ENCODE results near the gene ADGRB3.
A peak's percentile ranks its signal among the peaks of the same experiment; 100 is the strongest.

ADGRB3 gene

DNA sequence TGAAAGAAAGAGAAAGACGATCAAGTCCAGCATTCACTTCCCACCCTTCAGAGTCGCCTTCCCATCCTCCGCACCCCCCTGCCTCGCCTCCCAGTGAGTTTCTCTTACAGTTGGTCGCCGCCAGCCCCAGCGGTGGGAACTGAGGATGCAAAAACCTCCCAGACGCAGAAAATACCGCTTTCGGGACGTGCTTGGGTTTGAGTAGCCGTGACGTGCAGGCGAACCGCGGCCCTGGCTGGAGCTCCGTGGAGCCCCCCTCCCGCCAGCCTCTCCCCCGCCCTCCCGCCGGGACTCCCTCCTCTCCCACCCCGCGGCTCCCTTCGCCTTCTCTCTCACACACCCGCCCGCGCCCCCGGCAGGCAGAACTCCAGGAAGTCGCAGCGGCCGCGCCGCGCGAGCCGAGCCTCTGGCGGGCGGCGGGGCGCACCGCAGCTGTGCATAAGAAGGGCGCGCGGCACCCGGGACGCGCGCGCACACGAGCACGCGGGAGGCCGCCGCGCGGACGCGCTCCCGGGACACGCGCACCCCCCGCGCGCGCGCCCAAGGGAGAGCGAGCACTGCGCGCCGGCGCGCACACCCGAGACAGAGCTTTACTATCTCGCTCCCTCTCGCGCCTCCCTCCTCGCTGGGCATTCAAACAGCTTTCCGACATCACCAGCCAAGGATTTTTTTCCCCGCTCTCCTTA is at the start of gene ADGRB3:
TSS of gene ADGRB3 (plus strand) at position 557 of the 686 bp plus-strand sequence. CDS start 3,394 bp downstream, outside the sequence.
- DNase-seq = peak; percentile 36

DNA sequence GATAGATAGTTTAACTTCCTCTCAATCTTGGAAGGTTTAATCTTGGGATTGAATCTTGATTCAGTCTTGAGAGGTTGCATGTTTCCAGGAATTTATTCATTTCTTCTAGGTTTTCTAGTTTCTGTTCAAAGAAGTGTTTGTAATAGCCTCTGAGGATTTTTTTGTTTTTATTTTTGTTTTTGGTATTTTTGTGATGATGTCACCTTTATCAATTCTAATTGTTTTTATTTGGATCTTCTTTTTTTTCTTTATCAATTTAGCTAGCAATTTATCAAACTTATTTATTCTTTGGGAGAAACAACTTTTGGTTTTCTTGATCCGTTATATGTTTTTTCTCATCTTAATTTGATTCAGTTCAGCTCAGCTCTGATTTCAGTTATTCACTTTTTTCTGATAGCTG is 41.5 kb upstream of the ADGRB3 start:
- no peak for DNase-seq

DNA sequence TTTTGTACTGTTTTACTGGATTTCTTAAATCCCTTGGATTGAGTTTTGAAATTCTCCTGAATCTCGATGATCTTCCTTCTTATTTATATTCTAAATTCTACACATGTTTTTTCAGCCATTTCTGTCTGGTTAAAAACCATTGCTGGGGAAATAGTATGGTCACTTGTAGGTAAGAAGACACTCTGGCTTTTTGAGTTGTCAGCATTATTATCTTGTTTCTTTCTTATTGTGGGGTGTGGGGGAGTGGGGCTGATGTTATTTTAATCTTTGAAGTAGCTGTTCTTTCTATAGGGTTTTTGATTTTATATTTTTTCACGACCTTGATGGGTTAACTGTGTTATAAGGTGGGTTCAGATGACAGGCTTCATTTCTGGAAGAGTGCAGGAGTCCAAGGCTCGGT is 37.4 kb upstream of the ADGRB3 start:
- DNase-seq = no peak

DNA sequence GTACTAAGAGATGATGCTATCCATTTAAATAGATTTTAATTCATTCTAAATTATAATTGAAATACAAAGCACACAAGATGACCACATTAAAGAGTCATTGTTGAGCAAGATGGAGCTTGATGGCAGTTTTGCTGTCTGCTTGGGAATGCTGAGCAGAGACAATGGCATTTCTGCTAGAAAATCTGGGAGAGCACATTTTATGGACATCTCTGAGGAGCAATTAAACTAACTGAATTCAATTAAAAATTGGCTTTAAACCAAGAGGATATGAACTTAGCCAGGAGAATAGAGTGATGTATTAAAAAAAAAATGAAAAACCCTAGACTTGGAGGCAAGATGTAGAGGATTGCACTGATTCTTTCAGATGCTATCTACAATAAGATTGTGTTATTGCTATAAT is 19.1 kb upstream of the ADGRB3 start:
- DNase-seq = no peak

DNA sequence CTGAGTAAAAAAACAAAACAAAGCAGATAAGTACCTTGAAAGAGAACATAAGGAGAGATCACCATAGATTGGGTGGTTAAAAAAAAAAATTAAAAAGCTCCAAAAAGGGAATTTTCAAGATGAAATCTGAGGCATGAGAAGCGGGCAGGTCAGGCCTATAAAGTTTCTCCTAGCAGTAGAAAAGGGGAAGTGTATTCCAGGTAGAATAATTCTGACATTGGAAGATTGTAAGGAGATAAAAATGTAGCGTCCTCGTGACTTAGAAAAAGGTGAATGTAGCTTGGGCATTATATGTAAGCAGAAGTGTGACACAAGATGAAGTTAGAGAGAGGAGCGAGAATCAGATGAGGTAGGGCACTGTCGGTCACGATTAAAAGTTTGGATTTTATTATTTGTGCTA is 9.1 kb upstream of the ADGRB3 start:
- DNase-seq = no peak

DNA sequence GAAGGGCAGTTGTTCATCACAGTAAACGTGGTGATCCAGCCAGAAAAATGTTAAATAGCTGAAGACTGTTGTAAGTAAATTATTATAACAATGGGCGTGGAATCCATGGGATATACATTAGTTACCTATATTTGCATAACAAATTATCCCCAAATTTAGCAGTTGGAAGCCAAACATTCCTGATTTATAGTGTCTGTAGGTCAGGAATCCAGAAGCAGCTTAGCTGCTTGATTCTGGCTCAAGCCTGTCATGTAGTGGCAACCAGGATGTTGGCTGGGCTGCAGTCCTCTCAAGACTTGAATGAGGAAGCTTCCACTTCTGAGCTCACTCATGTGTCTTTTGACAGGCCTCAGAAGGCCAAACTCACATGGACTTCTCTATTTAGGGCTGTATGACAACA is 6.9 kb upstream of the ADGRB3 start:
- no peak for DNase-seq

DNA sequence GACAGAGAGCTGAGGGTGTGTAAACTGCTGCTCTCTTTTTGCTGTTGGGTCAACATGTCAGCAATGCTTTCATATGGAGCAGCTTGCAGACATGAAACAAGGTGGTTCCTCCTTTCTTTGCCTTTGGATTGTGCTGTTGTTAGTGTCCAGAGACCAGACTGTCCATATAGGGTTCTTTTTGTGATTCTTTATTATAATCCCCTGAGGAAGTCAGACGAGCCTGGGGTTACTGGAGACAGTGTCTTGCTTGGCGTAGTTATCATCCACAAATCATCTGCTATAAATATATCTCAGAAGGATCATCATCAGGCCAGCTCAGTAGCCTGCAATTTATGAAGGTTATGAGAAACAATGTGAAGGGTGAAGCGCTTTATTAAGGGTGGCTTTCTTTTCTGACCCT is 2.3 kb upstream of the ADGRB3 start:
- DNase-seq = no peak

DNA sequence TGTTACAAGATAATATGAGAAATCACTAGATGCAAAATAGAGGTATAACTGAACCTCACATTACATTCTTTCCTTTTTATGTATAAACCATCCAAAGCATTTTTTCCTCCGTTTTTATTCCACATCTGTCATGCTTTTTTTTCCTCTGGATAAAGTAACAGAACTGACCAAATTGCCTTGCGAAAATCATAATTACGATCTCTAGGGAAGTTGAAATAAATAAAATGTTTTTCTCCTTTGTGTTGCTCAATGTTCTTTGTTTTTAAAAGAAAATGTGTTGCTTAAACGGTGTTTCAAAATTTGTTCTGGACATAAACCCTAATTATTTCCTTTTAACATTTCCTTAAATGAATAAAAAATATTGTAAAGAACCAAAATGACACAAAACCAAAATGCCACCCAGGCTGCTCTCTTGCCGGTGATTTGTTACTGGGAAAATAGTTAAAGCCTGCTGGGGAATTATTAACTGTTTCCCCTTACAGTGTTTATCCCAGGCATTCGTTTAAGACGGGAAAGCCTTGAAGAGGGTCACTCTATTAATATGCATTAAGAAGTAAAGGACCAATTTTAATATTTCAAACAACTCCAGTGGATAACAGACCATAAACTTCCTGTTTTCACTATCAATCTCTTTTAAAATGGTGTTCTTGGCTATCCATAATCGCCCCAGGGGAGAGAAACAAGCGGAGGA is 1.7 kb upstream of the ADGRB3 start:
- no peak for DNase-seq

DNA sequence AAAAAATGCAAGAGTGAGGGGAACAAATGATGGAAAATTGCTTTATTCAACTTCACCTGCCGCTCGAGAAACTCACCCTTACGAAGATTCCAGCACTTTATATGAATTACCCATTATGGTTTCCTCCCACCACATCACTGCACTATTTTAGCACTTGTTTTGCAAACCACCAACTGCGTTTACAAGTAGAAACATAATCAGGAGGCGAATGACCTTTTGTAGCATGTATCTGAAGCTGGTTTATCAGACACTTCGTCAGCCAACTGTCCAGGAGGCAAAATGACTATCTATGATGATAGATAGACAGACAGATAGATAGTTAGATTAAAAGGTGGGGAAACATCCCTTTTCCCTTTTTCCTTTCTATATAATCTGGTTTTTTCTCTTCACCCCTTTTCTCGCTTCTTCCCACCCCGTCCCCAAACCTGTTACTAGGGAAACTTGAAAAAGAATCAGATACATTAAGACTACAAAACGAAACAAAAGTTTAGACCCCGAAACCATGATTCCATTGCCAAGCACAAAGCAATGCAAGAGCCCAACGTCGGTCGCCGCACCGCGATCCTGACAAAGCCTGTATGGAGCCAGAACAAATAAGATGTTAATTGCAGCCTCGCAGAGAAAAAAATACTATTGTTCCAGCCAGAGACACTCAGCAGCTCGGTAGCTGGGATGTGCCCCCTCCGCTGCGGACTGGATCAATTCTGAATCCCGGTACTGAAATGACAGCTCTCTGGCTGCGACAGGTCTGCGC is 933 bp upstream of the ADGRB3 start:
- DNase-seq = no peak

DNA sequence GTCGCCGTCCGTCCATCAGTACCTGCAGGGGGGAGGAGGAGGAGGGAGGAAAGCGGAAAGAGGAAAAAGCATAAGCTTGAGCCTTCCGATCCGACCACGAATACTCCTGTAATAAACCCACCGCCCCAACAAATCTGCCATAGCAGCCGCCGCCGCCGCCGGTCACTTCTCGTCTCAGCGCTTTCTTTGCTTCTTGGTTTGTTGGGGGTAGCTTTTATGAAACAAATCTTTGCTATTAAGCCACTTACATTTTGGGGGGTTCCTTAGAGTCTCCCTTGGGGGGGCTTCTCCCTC is 277 bp downstream of the ADGRB3 start:
- no peak for DNase-seq

DNA sequence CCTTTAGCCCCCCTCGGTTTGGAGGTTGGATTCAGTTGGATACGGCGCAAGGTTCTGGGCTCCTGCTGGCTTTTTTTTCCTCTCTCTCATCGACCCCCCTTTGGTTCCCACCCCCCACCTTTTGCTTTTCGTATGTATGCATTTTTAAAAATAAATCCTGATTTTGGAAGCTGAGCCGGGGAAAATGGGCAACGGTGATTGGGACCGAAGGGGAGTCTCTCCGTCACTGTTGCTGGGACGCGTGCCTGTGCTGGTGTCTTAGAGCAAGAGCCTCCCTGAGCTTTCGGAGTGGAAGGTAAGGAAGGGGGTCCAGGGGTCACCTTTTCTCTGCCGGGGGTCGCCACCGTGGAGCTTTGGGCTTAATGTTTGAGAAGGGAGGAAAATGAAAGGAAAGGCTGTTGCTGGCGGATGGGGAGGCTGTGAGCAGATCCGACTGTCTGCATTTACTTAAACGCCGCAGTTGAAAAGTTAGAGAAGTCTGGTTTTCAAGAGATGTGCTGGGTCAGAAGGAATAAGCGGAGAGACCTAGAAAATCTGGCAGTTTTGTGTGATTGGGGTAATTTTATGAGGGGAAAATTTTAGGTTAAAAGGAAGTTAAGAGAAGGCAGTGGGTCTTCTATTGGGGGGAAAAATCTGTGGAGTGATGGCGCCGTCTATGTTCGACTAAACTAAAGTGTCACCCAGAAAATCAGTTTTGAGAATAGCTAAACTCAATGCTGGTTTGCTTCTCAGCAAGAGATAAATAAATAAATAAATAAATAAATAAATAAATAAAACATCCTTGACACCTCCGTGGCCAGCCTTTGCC is 828 bp downstream of the ADGRB3 start:
- DNase-seq = peak; percentile 6

DNA sequence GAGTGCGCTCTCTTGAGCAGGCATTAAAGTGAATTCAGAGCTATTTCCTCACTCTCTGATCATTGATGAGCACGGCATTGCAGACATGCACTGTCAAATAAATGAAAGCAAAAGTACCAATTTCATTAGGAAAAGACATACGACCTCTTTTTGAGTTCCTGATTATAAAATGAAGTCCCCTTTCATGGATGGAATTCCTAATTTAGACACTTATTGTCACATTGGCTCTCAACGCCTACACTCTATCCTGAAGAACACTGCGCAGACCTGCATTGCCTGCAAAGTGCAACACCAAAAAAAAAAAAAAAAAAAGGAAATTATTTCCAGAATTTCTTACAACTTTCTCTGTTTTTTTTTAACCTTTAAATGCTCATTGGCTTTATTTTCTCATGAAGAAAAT is 1.6 kb downstream of the ADGRB3 start:
- DNase-seq = no peak

DNA sequence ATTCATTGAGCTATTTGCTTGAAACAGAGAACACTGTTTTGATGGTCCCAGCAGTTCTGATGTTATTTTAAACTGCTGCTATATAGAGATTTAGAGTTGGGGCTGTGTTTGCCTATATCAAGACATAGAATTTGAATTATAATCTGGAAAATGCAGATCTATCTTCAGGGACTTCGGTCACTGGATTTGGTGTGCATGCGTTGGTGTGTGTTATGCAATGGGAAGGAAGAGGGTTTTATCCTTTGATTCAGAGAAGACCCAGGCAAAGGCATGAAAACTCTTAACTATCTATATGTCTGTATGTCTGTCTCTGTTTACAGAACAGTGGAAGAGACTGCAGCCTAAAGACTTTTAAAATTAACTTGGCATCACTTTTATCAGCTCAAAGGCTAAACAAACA is 2.0 kb downstream of the ADGRB3 start:
- DNase-seq = no peak

DNA sequence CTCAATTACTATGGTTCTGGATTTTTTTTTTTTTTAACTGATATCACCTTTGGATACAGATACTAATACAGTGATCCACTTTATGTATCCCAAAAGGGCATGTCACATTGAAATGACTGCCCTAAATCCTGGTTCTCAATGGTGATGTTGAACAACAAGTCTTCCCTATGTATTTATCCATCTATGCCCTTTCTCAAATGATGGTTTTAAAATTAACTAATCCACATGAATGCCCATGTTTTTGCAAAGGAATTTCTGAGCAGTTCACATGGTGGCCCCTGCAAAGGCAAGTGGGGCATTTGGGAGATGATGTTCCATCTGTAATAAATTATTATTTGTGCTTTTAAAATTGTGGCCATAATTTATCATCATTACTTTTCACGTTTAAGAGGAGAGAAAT is 2.7 kb downstream of the ADGRB3 start:
- no peak for DNase-seq

DNA sequence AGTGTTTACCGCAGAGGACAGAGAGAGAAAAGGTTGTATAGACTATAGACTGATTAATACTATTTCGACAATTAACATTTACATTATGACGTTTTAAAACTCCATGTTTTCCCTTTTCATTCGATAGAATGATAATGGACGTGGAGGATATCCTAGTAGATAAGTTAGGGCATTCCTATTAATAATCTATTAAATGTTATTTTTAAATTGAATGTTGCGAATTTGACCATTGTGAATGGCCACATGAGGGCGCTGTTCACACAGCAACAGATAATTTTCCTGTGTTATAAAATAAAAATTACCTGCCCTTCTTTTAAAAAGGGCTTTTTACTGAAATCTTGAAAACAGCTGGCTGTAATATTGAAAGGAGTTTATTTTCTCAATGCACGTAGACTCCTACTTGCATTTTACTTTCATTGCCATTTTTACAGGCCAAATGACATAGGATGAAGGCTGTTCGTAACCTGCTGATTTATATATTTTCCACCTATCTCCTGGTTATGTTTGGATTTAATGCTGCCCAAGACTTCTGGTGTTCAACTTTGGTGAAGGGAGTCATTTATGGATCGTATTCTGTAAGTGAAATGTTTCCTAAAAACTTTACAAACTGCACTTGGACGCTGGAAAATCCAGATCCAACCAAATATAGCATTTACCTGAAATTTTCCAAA is 3.3 kb downstream of the ADGRB3 start:
- peak; percentile 47 for DNase-seq

DNA sequence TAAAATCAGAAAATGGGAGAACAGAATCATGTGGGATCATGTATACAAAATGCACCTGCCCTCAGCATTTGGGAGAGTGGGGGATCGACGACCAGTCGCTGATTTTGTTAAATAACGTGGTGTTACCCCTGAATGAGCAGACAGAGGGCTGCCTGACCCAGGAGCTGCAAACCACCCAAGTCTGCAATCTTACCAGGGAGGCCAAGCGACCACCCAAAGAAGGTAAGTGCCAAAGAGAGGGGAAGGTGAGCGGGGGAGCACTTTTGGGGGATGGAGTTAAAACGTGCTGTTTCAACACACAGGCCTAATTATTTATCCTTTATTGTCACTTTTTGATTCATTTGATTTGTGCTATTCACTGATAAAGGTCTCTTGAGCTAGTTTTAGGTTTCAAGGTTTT is 4.1 kb downstream of the ADGRB3 start:
- no peak for DNase-seq

DNA sequence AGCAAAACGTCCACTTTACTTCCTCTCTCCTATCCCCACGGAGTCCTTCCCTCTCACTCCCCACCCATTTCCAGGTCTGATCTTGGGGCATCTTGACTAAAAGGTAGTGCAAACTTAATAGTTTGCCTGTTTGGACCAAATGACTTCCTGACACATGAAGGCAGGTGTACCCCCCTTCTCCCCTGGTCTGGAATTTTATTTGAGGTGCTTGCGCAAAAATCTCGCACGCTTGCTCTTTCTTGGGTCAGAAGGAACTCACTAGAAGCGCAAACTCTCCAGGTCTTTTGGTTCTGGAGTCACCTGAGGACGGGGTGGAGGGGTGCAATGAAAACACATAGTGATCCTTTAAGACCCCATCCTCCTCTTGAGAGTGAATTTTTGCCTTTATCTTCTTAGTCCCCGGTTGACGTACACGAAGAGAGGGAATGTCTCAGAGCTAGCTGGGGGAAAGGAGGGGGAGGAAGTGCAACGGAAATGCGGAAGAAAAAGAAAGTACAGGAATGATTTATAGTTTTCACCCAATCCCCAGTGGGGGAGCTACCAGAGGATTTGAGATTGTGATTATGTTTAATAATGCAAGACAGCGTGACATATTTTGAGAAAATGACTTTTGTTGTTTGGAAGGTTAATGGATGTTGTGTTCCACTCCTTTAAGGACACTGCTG is 4.9 kb downstream of the ADGRB3 start:
- no peak for DNase-seq

DNA sequence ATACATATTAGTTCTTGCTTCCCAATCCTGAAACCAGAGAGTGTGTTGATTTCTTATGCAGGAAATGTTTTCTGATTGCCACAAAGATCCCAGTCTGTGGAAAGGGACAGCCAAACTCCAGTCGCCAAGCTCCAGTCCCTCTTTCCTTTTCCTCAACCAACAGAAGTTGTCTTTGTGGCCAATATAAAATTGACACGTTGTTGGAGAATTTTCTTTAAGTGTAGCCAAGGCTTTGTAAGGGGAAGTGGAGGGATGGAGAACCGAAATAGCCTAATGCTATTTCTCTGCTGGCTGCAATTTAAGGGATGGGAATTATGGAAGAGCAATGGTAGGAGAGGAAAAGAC is 5.4 kb downstream of the ADGRB3 start:
- DNase-seq = no peak

DNA sequence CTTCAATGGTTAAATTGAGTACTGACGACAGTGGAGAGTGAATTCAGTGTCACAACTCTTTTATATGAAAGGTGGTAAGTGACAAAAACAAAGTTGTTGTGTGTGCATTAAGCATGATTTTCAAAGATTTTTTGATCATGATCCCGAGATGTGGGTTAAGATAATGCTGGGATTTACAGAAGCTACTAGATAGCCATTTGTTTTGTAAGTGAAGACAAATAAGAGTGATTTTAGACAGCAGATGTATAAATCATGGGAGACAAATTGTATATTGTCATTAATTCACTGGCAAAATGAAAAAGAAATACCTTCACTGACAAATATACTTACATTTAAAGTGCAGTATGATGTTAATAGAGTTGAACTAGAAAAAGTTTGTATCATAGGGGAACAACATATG is 6.1 kb downstream of the ADGRB3 start:
- no peak for DNase-seq

DNA sequence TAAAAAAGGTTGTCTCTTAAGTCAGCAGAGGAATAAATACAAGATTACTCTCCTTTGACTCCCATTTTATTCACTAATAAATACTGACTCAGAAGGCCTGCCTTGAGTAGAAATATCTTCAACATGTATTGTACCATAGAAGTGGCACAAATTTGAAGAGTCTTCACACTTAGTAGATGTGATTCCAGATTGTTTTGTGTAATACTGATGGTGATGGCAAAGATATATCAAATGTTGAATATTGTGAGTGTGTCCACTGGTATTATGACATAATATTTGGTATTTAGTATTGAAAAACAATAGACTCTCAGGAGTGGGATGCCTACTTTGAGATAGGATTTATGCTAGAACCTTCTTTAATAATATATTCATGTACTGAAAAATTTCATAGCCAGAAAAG is 7.0 kb downstream of the ADGRB3 start:
- DNase-seq = no peak

DNA sequence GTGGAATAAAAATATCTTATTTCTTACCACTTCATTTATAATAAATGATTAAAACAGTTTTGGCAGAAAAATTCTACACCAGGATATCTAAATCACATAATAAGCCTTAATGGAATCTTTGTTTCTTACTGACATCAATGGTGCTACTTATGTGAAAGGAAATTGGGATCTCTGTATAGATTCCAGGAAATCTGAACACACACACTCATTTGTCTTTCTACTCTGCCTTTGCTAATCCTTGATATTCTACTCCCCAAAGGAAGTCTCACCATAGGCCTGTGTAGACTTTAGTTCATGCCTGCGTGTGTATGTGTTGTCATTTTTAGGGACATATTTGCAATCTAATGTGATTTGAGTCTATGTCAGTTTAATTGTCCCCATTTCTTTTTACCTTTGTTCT is 7.9 kb downstream of the ADGRB3 start:
- DNase-seq = no peak

DNA sequence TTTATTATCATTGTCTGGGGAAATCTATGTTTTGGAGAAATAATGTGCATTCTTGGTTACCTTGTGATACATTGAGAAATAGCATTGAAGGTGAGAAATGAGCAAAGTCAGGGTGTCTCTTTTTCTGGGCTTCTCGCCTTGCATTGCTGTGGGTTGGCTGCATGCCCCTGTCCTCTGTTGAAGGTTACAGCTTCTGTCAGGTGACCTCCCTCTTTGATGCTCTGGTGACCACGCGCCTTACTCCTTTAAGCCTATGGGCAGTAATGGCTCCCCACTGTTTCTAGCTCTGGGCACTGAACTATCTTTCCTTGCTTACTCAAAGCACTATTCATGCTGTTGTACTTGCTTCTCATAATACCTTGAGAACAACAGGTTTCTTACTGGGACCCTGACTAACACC is 14.6 kb downstream of the ADGRB3 start:
- no peak for DNase-seq

DNA sequence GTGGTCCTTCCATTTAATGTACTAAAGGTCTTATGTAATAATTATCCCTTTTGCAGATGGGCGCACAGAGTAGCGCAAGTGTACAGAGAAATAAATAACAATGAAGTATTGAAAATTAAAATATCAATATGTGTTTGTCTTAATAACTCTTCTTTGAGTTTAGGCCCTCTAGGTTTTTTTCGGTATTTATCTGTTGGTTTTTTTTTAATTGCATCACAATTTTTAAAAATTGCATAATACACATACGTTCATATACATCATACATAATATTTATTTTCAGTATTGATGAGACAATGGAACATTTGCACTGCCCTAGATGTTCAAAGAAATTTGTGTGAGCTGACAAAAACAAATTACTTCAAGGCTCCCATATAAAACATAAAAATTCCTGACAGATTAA is 15.1 kb downstream of the ADGRB3 start:
- no peak for DNase-seq
